ENCODE measurements around the gene SYPL2.

The SYPL2 gene

GRCh38 chr1:109433322-109433721 lies 33.0 kb upstream of the SYPL2 start:
- TF ChIP-seq POLR2AphosphoS5 (IDR thresholded peaks at IDR 0.05; ENCODE audit: low read depth) (no peak), REST (IDR thresholded peaks at IDR 0.05; ENCODE audit: insufficient replicate concordance, low read depth) (no peak), CTCF (IDR thresholded peaks at IDR 0.05; ENCODE audit: insufficient read depth, low read length) (no peak), SPI1 (IDR thresholded peaks at IDR 0.05; ENCODE audit: borderline replicate concordance, low read depth) (no peak), GABPA (IDR thresholded peaks at IDR 0.05; ENCODE audit: low read depth) (no peak)
- H3K4me3 ChIP-seq (replicated peaks; ENCODE audit: insufficient read depth, low read length), result no peak overlapping the region
- H3K27ac ChIP-seq (replicated peaks), result no peak overlapping the region
- no peaks in the 10 kb centered on the region for H3K27me3 ChIP-seq (ENCODE audit: insufficient read depth, poor library complexity, severe bottlenecking)
- DNase-seq (ENCODE audit: low read depth in 1 of 2, low spot score in 1 of 2), result no peak

- no peak overlapping the region for H3K27ac ChIP-seq (replicated peaks)
- no peak for DNase-seq (ENCODE audit: low read depth in 1 of 2, low spot score in 1 of 2)
- H3K4me3 ChIP-seq (replicated peaks; ENCODE audit: insufficient read depth, low read length), result no peak overlapping the region
- TF ChIP-seq GABPA (IDR thresholded peaks at IDR 0.05; ENCODE audit: low read depth) (no peak), SPI1 (IDR thresholded peaks at IDR 0.05; ENCODE audit: borderline replicate concordance, low read depth) (no peak), REST (IDR thresholded peaks at IDR 0.05; ENCODE audit: insufficient replicate concordance, low read depth) (no peak), POLR2AphosphoS5 (IDR thresholded peaks at IDR 0.05; ENCODE audit: low read depth) (no peak), CTCF (IDR thresholded peaks at IDR 0.05; ENCODE audit: insufficient read depth, low read length) (no peak)
- no peaks in the 10 kb centered on the region for H3K27me3 ChIP-seq (ENCODE audit: insufficient read depth, poor library complexity, severe bottlenecking)
Observed at GRCh38 chr1:109434484-109434883, 31.9 kb upstream of the SYPL2 start.

GRCh38 chr1:109438798-109439297 lies 27.5 kb upstream of the SYPL2 start:
- H3K27ac ChIP-seq (replicated peaks), result no peak overlapping the region
- no peak for TF ChIP-seq REST (IDR thresholded peaks at IDR 0.05; ENCODE audit: insufficient replicate concordance, low read depth)
- no peak for TF ChIP-seq POLR2AphosphoS5 (IDR thresholded peaks at IDR 0.05; ENCODE audit: low read depth)
- TF ChIP-seq GABPA (IDR thresholded peaks at IDR 0.05; ENCODE audit: low read depth), result no peak
- no peak for TF ChIP-seq SPI1 (IDR thresholded peaks at IDR 0.05; ENCODE audit: borderline replicate concordance, low read depth)
- TF ChIP-seq CTCF (IDR thresholded peaks at IDR 0.05; ENCODE audit: insufficient read depth, low read length), result no peak
- peaks cover 1% of the 10 kb centered on the region for H3K27me3 ChIP-seq (ENCODE audit: insufficient read depth, poor library complexity, severe bottlenecking)
- no peak for DNase-seq (ENCODE audit: low read depth in 1 of 2, low spot score in 1 of 2)
- H3K4me3 ChIP-seq (replicated peaks; ENCODE audit: insufficient read depth, low read length), result no peak overlapping the region
